HepG2 (cell line): ENCODE results near the gene CST3. TPM values are rescaled to one million over a fixed set of nuclear protein-coding genes. Genes with fewer than 3 reads are reported as not detected.

ENCODE experiments used
- ARNT2 ChIP-seq: sonication (generic); formaldehyde crosslinking; IDR thresholded peaks from 2 replicates; pipeline ENCODE4 v1.8.0; 2022; ENCODE audit warnings: mild to moderate bottlenecking, low read depth, missing genetic modification reagents, moderate library complexity
- ASH2L ChIP-seq: fragments of 300-600, 200-600 bp; sonication (generic); IDR thresholded peaks from 2 replicates; pipeline ENCODE4 v1.7.0; 2017; ENCODE audit warnings: low read depth, mild to moderate bottlenecking, moderate library complexity, mixed read lengths, low read length; ENCODE audit not compliant: insufficient read length
- ATF6 ChIP-seq: sonication (generic); formaldehyde crosslinking; conservative IDR thresholded peaks from 2 replicates; pipeline ENCODE4 v1.4.0; 2020; ENCODE audit warnings: missing genetic modification reagents
- ATF7 ChIP-seq, 2 experiments: fragments of 450-650 bp in 1 of 2; sonication (generic) in 1 of 2; formaldehyde crosslinking in 1 of 2; IDR thresholded peaks; 2 replicates each; pipeline versions ENCODE4 v1.4.0 to v1.6.1; 2016 to 2020; ENCODE audit warnings: antibody characterized with exemption in 1 of 2, mild to moderate bottlenecking in 1 of 2, missing genetic modification reagents in 1 of 2
- FOXA3 ChIP-seq: IDR thresholded peaks from 2 replicates; pipeline ENCODE4 v1.6.1; 2016; ENCODE audit warnings: missing genetic modification reagents, missing compliant biosample characterization
- FUBP1 ChIP-seq: sonication (generic); formaldehyde crosslinking; IDR thresholded peaks from 2 replicates; pipeline ENCODE4 v1.5.1; 2020; ENCODE audit warnings: missing genetic modification reagents, mild to moderate bottlenecking, borderline replicate concordance
- GZF1 ChIP-seq: sonication (generic); formaldehyde crosslinking; IDR thresholded peaks from 2 replicates; pipeline ENCODE4 v1.5.1; 2020; ENCODE audit warnings: mild to moderate bottlenecking, missing genetic modification reagents
- KAT8 ChIP-seq: IDR thresholded peaks from 2 replicates; pipeline ENCODE4 v1.6.1; 2016; ENCODE audit warnings: missing genetic modification reagents, missing compliant biosample characterization
- KDM5A ChIP-seq: fragments of 200-600 bp; sonication (generic); IDR thresholded peaks from 2 replicates; pipeline ENCODE4 v1.7.0; 2018; ENCODE audit warnings: antibody characterized with exemption, mild to moderate bottlenecking, low read length, borderline replicate concordance
- LRRFIP1 ChIP-seq: sonication (generic); formaldehyde crosslinking; conservative IDR thresholded peaks from 2 replicates; pipeline ENCODE4 v1.4.0; 2020; ENCODE audit warnings: missing genetic modification reagents
- NR3C1 ChIP-seq: sonication (generic); formaldehyde crosslinking; IDR thresholded peaks from 2 replicates; pipeline ENCODE4 v1.4.0; 2020; ENCODE audit warnings: missing genetic modification reagents
- TEAD3 ChIP-seq: optimal IDR thresholded peaks from 2 replicates; pipeline ENCODE3; 2016; ENCODE audit warnings: borderline replicate concordance
- ZKSCAN8 ChIP-seq: IDR thresholded peaks from 2 replicates; pipeline ENCODE4 v1.6.1; 2016; ENCODE audit warnings: borderline replicate concordance, missing genetic modification reagents, missing compliant biosample characterization
- ZMYM3 ChIP-seq: sonication (generic); formaldehyde crosslinking; IDR thresholded peaks from 2 replicates; pipeline ENCODE4 v1.5.1; 2020; ENCODE audit warnings: mild to moderate bottlenecking, missing genetic modification reagents
- ZNF451 ChIP-seq: sonication (generic); formaldehyde crosslinking; IDR thresholded peaks from 2 replicates; pipeline ENCODE4 v1.5.0; 2020; ENCODE audit warnings: mild to moderate bottlenecking, missing genetic modification reagents
- ZNF460 ChIP-seq: sonication (generic); formaldehyde crosslinking; IDR thresholded peaks from 2 replicates; pipeline ENCODE4 v1.5.1; 2020; ENCODE audit warnings: missing genetic modification reagents, mild to moderate bottlenecking, borderline replicate concordance
- ZNF75D ChIP-seq: sonication (generic); formaldehyde crosslinking; IDR thresholded peaks from 2 replicates; pipeline ENCODE4 v1.8.1; 2023; ENCODE audit warnings: missing genetic modification reagents, mild to moderate bottlenecking, borderline replicate concordance
- ZSCAN21 ChIP-seq: sonication (generic); formaldehyde crosslinking; IDR thresholded peaks from 2 replicates; pipeline ENCODE4 v1.8.0; 2022; ENCODE audit warnings: mild to moderate bottlenecking, missing genetic modification reagents, moderate library complexity, borderline replicate concordance
- ZSCAN9 ChIP-seq: IDR thresholded peaks from 2 replicates; pipeline ENCODE4 v1.6.1; 2016; ENCODE audit warnings: borderline replicate concordance
- polyA plus RNA-seq, 8 experiments: library from polyadenylated mRNA; depleted of rRNA in 3 of 8; stranded (reverse) in 7 of 8; unstranded in 1 of 8; fragments of >200 nt; fragmentation: Illumina TruSeq in 4 of 8; extraction: Trizol in 4 of 8; gene quantifications; 2 replicates each; pipeline versions ENCODE4 v1.2.1 to v1.2.3, GENCODE V29; 2011 to 2016; ENCODE audit warnings: low read depth in 4 of 8, missing spikeins in 1 of 8, mixed read lengths in 1 of 8; ENCODE audit not compliant: insufficient read depth in 1 of 8
- total RNA-seq, 5 experiments: library from RNA; depleted of rRNA; stranded (reverse); fragments of >200 nt; fragmentation: Illumina TruSeq; extraction: Trizol; gene quantifications; 2 replicates each; pipeline ENCODE4 v1.2.3, GENCODE V29; 2016; ENCODE audit warnings: low read depth in 1 of 5
- TF ChIP-seq, protein P1 (sequence below): sonication (generic); formaldehyde crosslinking; IDR thresholded peaks from 2 replicates; pipeline ENCODE4 v1.4.0; 2020; ENCODE audit warnings: missing genetic modification reagents

CST3 gene
- total and polyA plus RNA-seq, 2 of the 13 experiments (the other 11 are each of a cell fraction or from before 2014, with no cell fraction given) = 690 to 1,005 TPM

GRCh38 chr20:23653400-23653938 lies 15.7 kb upstream of the CST3 start (continued):
- TF ChIP-seq LRRFIP1 (CRISPR knock-in tag) = no peak
- no peak for TF ChIP-seq GZF1 (CRISPR knock-in tag)
- no peak for TF ChIP-seq FOXA3 (CRISPR knock-in tag)
- TF ChIP-seq ATF7 (IDR thresholded peaks at IDR 0.05) = no peak
- TF ChIP-seq ATF7 (CRISPR knock-in tag; IDR thresholded peaks at IDR 0.05) = no peak
- TF ChIP-seq ZMYM3 (CRISPR knock-in tag) = peak; percentile 54; the same call in 1 of the 2 replicates
- TF ChIP-seq ATF6 (CRISPR knock-in tag) = no peak
- no peak for TF ChIP-seq ZSCAN9
- no peak for TF ChIP-seq NR3C1
- TF ChIP-seq ASH2L = no peak
- TF ChIP-seq KDM5A = no peak
- no peak for TF ChIP-seq ZNF451 (CRISPR knock-in tag)
- TF ChIP-seq ZNF460 (CRISPR knock-in tag) = no peak
- no peak for TF ChIP-seq ARNT2 (CRISPR knock-in tag)
- no peak for TF ChIP-seq KAT8 (CRISPR knock-in tag)
- no peak for TF ChIP-seq TEAD3
- TF ChIP-seq, protein P1, sequence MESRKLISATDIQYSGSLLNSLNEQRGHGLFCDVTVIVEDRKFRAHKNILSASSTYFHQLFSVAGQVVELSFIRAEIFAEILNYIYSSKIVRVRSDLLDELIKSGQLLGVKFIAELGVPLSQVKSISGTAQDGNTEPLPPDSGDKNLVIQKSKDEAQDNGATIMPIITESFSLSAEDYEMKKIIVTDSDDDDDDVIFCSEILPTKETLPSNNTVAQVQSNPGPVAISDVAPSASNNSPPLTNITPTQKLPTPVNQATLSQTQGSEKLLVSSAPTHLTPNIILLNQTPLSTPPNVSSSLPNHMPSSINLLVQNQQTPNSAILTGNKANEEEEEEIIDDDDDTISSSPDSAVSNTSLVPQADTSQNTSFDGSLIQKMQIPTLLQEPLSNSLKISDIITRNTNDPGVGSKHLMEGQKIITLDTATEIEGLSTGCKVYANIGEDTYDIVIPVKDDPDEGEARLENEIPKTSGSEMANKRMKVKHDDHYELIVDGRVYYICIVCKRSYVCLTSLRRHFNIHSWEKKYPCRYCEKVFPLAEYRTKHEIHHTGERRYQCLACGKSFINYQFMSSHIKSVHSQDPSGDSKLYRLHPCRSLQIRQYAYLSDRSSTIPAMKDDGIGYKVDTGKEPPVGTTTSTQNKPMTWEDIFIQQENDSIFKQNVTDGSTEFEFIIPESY (CRISPR knock-in tag) = no peak
- no peak for TF ChIP-seq ZKSCAN8 (CRISPR knock-in tag)
- no peak for TF ChIP-seq ZSCAN21
- TF ChIP-seq ZNF75D (CRISPR knock-in tag) = no peak
- TF ChIP-seq FUBP1 (CRISPR knock-in tag) = no peak
